ENCODE measurements around the gene SELENOO. TPM values are rescaled to one million over a fixed set of nuclear protein-coding genes. Genes with fewer than 3 reads are reported as not detected.

The SELENOO gene
- total RNA-seq, 1 donor from 2014 or later: 4.7 TPM

GRCh38 chr22:50236731-50237409, 36.1 kb downstream of the SELENOO start:
- peaks cover 8 to 10% (median 8%) of the 10 kb centered on the region in 3 donors for H3K4me1 ChIP-seq (ENCODE audit: control insufficient read depth in 3 of 3, insufficient read depth in 3 of 3, low read length in 3 of 3)
- no peak overlapping the region for H3K4me3 ChIP-seq (ENCODE audit: low read length in 3 of 3)
- peaks cover 24 to 41% (median 32%) of the 10 kb centered on the region in 3 donors for H3K36me3 ChIP-seq (ENCODE audit: control insufficient read depth in 3 of 3, insufficient read depth in 3 of 3, low read length in 3 of 3)
- H3K27ac ChIP-seq (ENCODE audit: low read depth, low read length): no peak overlapping the region
- H3K27me3 ChIP-seq (ENCODE audit: control insufficient read depth in 3 of 3, insufficient read depth in 3 of 3, low read length in 3 of 3): no peaks in the 10 kb centered on the region
- no peak overlapping the region for H3K9ac ChIP-seq (ENCODE audit: low read depth in 1 of 3, low read length in 3 of 3)
- H3K9me3 ChIP-seq (ENCODE audit: control insufficient read depth in 3 of 3, low read length in 3 of 3): no peaks in the 10 kb centered on the region

- H3K27ac ChIP-seq (ENCODE audit: low read depth, low read length): no peak overlapping the region
- H3K4me1 ChIP-seq (ENCODE audit: control insufficient read depth in 3 of 3, insufficient read depth in 3 of 3, low read length in 3 of 3): peaks cover 18 to 22% (median 21%) of the 10 kb centered on the region in 3 donors
- H3K9ac ChIP-seq (ENCODE audit: low read depth in 1 of 3, low read length in 3 of 3): no peak overlapping the region
- H3K4me3 ChIP-seq (ENCODE audit: low read length in 3 of 3): no peak overlapping the region
- peaks cover 20 to 28% (median 28%) of the 10 kb centered on the region in 3 donors for H3K36me3 ChIP-seq (ENCODE audit: control insufficient read depth in 3 of 3, insufficient read depth in 3 of 3, low read length in 3 of 3)
- H3K27me3 ChIP-seq (ENCODE audit: control insufficient read depth in 3 of 3, insufficient read depth in 3 of 3, low read length in 3 of 3): no peaks in the 10 kb centered on the region
- H3K9me3 ChIP-seq (ENCODE audit: control insufficient read depth in 3 of 3, low read length in 3 of 3): no peaks in the 10 kb centered on the region
Observed at GRCh38 chr22:50238755-50239154, 37.9 kb downstream of the SELENOO start.

DNA sequence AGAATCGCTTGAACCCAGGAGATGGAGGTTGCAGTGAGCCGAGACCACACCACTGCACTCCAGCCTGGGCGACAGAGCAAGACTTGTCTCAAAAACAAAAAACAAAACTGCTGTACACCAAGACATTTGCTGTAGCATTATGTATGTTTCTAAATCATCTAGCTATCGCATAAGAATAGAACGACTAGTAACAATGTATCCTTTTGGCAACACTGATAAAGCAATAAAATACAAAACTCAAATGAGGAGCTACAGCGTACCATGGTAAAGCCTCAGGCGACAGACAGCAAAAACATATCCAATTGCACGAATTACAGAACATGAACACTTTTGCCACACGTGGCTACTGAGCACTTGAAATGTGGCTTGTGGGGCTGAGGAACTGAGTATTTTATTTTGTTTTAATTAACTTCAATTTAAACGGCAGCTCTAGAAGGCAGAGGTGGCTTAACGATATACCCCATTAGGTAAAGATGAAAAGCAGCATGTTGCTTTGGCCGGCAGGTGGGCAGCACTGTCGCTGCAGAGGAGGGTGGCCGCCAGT, 41.7 kb downstream of the SELENOO start:
- peaks cover 28 to 35% (median 30%) of the 10 kb centered on the region in 3 donors for H3K36me3 ChIP-seq (ENCODE audit: control insufficient read depth in 3 of 3, insufficient read depth in 3 of 3, low read length in 3 of 3)
- peak overlapping the region; percentile 65 to 76 (median 66) for H3K9ac ChIP-seq (ENCODE audit: low read depth in 1 of 3, low read length in 3 of 3)
- H3K4me3 ChIP-seq (ENCODE audit: low read length in 3 of 3): peak overlapping the region; percentile 66 to 73 (median 72)
- no peaks in the 10 kb centered on the region for H3K27me3 ChIP-seq (ENCODE audit: control insufficient read depth in 3 of 3, insufficient read depth in 3 of 3, low read length in 3 of 3)
- H3K27ac ChIP-seq (ENCODE audit: low read depth, low read length): no peak overlapping the region
- H3K4me1 ChIP-seq (ENCODE audit: control insufficient read depth in 3 of 3, insufficient read depth in 3 of 3, low read length in 3 of 3): peaks cover 33 to 46% (median 41%) of the 10 kb centered on the region in 3 donors
- H3K9me3 ChIP-seq (ENCODE audit: control insufficient read depth in 3 of 3, low read length in 3 of 3): no peaks in the 10 kb centered on the region

DNA sequence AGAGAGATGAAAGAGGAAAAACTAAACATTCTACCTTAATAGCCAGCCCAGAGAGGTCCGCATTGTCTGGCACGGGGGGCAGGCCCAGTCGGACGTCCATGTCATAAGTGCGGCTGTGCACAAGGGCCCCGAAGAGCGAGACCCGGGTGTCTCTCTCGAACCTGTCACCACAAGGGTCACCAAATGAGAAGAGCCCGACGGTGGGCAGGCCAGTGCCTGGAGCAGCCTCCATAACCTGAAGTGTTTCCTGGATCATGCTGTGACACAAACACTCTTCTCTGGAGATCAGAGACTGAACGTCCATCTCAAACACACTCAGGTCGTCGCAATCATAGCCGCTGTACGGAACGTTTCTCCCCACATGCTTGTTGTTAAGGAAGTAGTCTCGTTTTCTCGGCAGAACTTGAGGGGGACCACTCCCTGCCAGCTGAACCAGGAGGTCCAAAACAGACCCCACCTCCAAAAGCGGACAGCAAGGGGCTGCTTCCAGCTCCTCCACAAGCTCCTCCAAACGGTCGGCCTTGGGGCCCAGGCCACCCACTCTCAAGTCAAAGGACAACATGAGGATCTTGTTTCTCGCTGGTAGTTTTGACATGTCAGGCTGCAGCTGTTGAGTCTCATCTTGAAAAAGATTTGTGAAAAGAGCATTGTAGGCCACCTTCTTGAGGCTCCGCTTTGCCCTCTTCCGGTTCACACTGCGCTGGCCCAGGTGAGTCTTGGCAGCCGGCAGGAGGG, 43.0 kb downstream of the SELENOO start:
- Histone ChIP-seq H3K9me3 (ENCODE audit: control insufficient read depth in 3 of 3, low read length in 3 of 3) (no peaks in the 10 kb centered on the region), H3K9ac (ENCODE audit: low read depth in 1 of 3, low read length in 3 of 3) (peak overlapping the region; percentile 89 to 99 (median 98)), H3K36me3 (ENCODE audit: control insufficient read depth in 3 of 3, insufficient read depth in 3 of 3, low read length in 3 of 3) (peaks cover 28 to 39% (median 36%) of the 10 kb centered on the region in 3 donors), H3K27me3 (ENCODE audit: control insufficient read depth in 3 of 3, insufficient read depth in 3 of 3, low read length in 3 of 3) (no peaks in the 10 kb centered on the region), H3K4me3 (ENCODE audit: low read length in 3 of 3) (peak overlapping the region; percentile 93 to 98 (median 95)), H3K4me1 (ENCODE audit: control insufficient read depth in 3 of 3, insufficient read depth in 3 of 3, low read length in 3 of 3) (peaks cover 33 to 57% (median 47%) of the 10 kb centered on the region in 3 donors), H3K27ac (ENCODE audit: low read depth, low read length) (peak overlapping the region; percentile 82)

DNA sequence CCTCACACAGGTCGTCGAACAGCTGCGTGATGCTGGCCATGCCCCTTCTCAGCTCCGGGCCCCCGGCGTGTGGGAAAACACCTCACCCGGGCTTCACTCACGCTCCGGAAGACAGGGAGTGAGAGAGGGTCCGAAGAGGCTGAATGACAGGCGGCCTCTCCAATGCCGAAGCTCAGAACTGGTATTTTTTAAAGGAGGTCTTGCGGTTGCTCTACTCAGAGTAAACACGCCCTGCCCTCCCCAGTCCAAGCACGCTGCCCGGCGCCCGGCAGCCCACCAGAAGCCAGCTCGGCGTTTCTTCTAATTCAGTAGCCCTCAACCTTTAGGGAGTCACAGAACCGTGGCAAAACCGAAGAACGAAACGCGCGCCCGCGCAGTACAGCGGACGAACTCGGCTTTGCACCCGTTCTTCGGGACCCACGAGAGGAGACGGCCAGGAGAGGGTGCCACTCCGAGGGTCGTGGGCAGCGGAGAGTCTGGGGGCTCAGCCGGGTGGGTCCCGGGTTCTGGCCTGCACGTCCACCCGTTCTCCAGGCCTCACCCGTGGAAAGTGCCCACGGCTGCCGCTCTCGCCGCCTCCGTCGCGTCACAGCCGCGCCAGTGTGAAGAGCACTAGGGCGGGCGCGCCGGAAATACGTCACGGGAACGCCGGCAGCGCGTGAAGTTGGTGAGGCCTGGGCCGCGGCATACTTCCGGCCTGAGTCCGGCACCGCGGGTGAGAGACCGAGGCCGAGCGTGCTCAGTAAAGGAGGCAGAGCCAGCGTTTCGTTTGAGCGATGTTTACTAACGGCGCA, 43.8 kb downstream of the SELENOO start, which contains the start of gene TUBGCP6:
TSS of gene TUBGCP6 (minus strand) at position 604 of the 794 bp plus-strand sequence. CDS start at position 40, 564 bp downstream.
- H3K4me1 ChIP-seq (ENCODE audit: control insufficient read depth in 3 of 3, insufficient read depth in 3 of 3, low read length in 3 of 3): peaks cover 37 to 63% (median 51%) of the 10 kb centered on the region in 3 donors
- peak within 1 kb of the TSS; percentile 89 to 99 (median 98) for H3K9ac ChIP-seq (ENCODE audit: low read depth in 1 of 3, low read length in 3 of 3)
- peak within 1 kb of the TSS; percentile 82 for H3K27ac ChIP-seq (ENCODE audit: low read depth, low read length)
- H3K9me3 ChIP-seq (ENCODE audit: control insufficient read depth in 3 of 3, low read length in 3 of 3): no peaks in the 10 kb centered on the region
- H3K36me3 ChIP-seq (ENCODE audit: control insufficient read depth in 3 of 3, insufficient read depth in 3 of 3, low read length in 3 of 3): peaks cover 23 to 35% (median 33%) of the 10 kb centered on the region in 3 donors
- H3K4me3 ChIP-seq (ENCODE audit: low read length in 3 of 3): peak within 1 kb of the TSS; percentile 93 to 98 (median 95)
- no peaks in the 10 kb centered on the region for H3K27me3 ChIP-seq (ENCODE audit: control insufficient read depth in 3 of 3, insufficient read depth in 3 of 3, low read length in 3 of 3)

DNA sequence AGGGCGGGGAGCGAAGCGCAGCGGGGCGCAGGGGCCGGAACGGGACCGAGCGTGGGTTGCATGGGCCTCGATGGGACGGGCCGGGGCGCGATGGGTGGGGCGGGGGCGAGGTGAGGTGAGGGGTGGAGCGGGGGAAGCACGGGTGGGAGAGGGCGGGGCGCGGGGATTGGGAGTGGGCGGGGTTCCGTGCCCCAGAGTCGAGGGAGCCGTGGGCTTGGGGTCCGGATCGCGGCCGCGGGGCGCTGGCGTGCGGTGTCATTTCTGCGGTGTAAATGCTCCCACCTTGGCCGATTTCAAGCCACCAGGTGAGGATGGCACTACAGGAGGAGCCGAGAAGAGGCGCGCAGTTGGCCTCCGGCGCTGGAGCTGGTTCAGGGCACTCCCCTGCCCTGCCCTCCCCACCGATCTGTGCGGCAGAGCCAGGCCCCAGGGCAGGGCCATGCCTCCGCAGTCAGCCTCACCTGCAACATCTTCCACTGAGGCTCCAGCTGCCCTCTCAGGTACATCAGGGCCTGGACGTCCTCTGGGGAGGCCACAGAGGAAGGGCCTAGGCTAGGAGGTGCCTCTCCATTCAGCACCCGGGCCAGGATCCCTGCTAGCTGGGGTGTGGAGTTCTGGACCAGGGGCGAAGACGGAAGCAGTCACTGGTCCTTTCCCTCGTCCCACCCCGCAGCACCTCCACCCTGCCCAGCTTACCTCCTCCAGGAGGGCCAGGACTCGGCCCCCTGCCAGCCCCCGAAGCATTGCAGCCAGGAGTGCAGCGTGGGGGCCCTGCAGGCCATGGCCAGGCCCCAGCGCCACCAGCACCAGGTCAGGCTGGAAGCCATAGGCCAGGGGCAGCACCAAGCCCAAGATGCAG, 44.6 kb downstream of the SELENOO start:
- Histone ChIP-seq H3K4me3 (ENCODE audit: low read length in 3 of 3) (peak overlapping the region; percentile 93 to 98 (median 95)), H3K9ac (ENCODE audit: low read depth in 1 of 3, low read length in 3 of 3) (peak overlapping the region; percentile 89 to 98 (median 89)), H3K27me3 (ENCODE audit: control insufficient read depth in 3 of 3, insufficient read depth in 3 of 3, low read length in 3 of 3) (no peaks in the 10 kb centered on the region), H3K9me3 (ENCODE audit: control insufficient read depth in 3 of 3, low read length in 3 of 3) (no peaks in the 10 kb centered on the region), H3K36me3 (ENCODE audit: control insufficient read depth in 3 of 3, insufficient read depth in 3 of 3, low read length in 3 of 3) (peaks cover 15 to 28% (median 25%) of the 10 kb centered on the region in 3 donors), H3K27ac (ENCODE audit: low read depth, low read length) (peak overlapping the region; percentile 82), H3K4me1 (ENCODE audit: control insufficient read depth in 3 of 3, insufficient read depth in 3 of 3, low read length in 3 of 3) (peaks cover 46 to 71% (median 59%) of the 10 kb centered on the region in 3 donors)

GRCh38 chr22:50246242-50247175, 45.7 kb downstream of the SELENOO start:
- H3K27me3 ChIP-seq (ENCODE audit: control insufficient read depth in 3 of 3, insufficient read depth in 3 of 3, low read length in 3 of 3): no peaks in the 10 kb centered on the region
- H3K4me3 ChIP-seq (ENCODE audit: low read length in 3 of 3): peak overlapping the region; percentile 35 to 98 (median 79)
- no peaks in the 10 kb centered on the region for H3K9me3 ChIP-seq (ENCODE audit: control insufficient read depth in 3 of 3, low read length in 3 of 3)
- H3K36me3 ChIP-seq (ENCODE audit: control insufficient read depth in 3 of 3, insufficient read depth in 3 of 3, low read length in 3 of 3): peaks cover 15 to 28% (median 25%) of the 10 kb centered on the region in 3 donors
- no peak overlapping the region for H3K27ac ChIP-seq (ENCODE audit: low read depth, low read length)
- peak overlapping the region in 2 of 3 donors; percentile 89 to 98 for H3K9ac ChIP-seq (ENCODE audit: low read depth in 1 of 3, low read length in 3 of 3)
- peaks cover 48 to 73% (median 64%) of the 10 kb centered on the region in 3 donors for H3K4me1 ChIP-seq (ENCODE audit: control insufficient read depth in 3 of 3, insufficient read depth in 3 of 3, low read length in 3 of 3)

DNA sequence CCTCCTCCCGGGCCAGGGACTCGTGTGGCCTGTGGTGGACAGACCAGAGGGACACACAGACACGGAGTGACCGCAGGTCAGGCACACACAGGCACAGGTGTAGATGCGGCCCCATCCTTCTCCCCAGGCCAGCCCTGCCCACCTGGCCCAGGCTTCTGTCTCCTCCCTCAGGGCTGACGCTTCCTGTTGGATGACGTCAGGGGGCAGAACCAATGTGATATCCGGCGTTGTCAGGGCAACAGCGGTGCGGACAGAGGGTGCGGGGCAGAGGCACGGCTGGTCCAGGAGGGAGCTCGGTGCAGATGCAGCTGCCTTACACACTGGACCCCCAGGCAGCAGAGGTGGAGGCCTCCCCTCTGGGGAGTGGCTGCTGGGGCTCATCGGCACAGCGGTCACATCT, 46.9 kb downstream of the SELENOO start:
- no peaks in the 10 kb centered on the region for H3K27me3 ChIP-seq (ENCODE audit: control insufficient read depth in 3 of 3, insufficient read depth in 3 of 3, low read length in 3 of 3)
- H3K9me3 ChIP-seq (ENCODE audit: control insufficient read depth in 3 of 3, low read length in 3 of 3): no peaks in the 10 kb centered on the region
- peaks cover 44 to 74% (median 65%) of the 10 kb centered on the region in 3 donors for H3K4me1 ChIP-seq (ENCODE audit: control insufficient read depth in 3 of 3, insufficient read depth in 3 of 3, low read length in 3 of 3)
- peak overlapping the region in 1 of 3 donors; percentile 50 for H3K9ac ChIP-seq (ENCODE audit: low read depth in 1 of 3, low read length in 3 of 3)
- peaks cover 16 to 31% (median 25%) of the 10 kb centered on the region in 3 donors for H3K36me3 ChIP-seq (ENCODE audit: control insufficient read depth in 3 of 3, insufficient read depth in 3 of 3, low read length in 3 of 3)
- no peak overlapping the region for H3K4me3 ChIP-seq (ENCODE audit: low read length in 3 of 3)
- no peak overlapping the region for H3K27ac ChIP-seq (ENCODE audit: low read depth, low read length)
